ENCODE measurements around the gene KLKB1.

The KLKB1 gene

GRCh38 chr4:186307497-186307896 is 80.2 kb downstream of the KLKB1 start:
- DNase-seq: no peak

GRCh38 chr4:186307916-186308315 is 80.6 kb downstream of the KLKB1 start:
- DNase-seq: no peak
